ENCODE measurements around the gene RAB3D. TPM values are rescaled to one million over a fixed set of nuclear protein-coding genes. Genes with fewer than 3 reads are reported as not detected.

The RAB3D gene
- total and polyA plus RNA-seq, 4 donors: 16.0 to 73.2 (median 23.3) TPM

- Histone ChIP-seq H3K36me3 (ENCODE audit: control insufficient read depth in 4 of 4, insufficient read depth in 4 of 4, low read length in 4 of 4) (no peaks in the 10 kb centered on the region), H3K9me3 (ENCODE audit: control insufficient read depth in 4 of 4, insufficient read depth in 3 of 4, low read length in 3 of 4) (peaks cover 0 to 2% (median 0%) of the 10 kb centered on the region in 4 donors), H3K27ac (ENCODE audit: low read depth in 1 of 2, low read length in 1 of 2) (no peak overlapping the region), H3K4me3 (no peak overlapping the region), H3K9ac (ENCODE audit: insufficient read depth in 1 of 2, low read length in 2 of 2) (no peak overlapping the region), H3K27me3 (ENCODE audit: control insufficient read depth in 3 of 3, insufficient read depth in 3 of 3, low read length in 2 of 3) (peaks cover 0 to 7% (median 6%) of the 10 kb centered on the region in 3 donors), H3K4me1 (ENCODE audit: control insufficient read depth in 5 of 5, insufficient read depth in 5 of 5, low read length in 5 of 5) (peaks cover 0 to 23% (median 6%) of the 10 kb centered on the region in 5 donors)
- DNase-seq: no peak
- no peak for TF ChIP-seq CTCF (IDR thresholded peaks at IDR 0.05; ENCODE audit: control extremely low read depth, extremely low read depth)
- WGBS, 2 donors: 73 to 84% methylated on average over 5 of the region's 5 CpGs
- ATAC-seq (ENCODE audit: insufficient read depth, low FRiP score): no peak
These were observed 45.3 kb upstream of the RAB3D start for GRCh38 chr19:11384778-11385129.

- Histone ChIP-seq H3K9ac (ENCODE audit: insufficient read depth in 1 of 2, low read length in 2 of 2) (no peak overlapping the region), H3K4me3 (peak overlapping the region; percentile 33), H3K27ac (ENCODE audit: low read depth in 1 of 2, low read length in 1 of 2) (peak overlapping the region in 1 of 2 donors; percentile 30), H3K9me3 (ENCODE audit: control insufficient read depth in 4 of 4, insufficient read depth in 3 of 4, low read length in 3 of 4) (peaks cover 0 to 2% (median 0%) of the 10 kb centered on the region in 4 donors), H3K36me3 (ENCODE audit: control insufficient read depth in 4 of 4, insufficient read depth in 4 of 4, low read length in 4 of 4) (no peaks in the 10 kb centered on the region), H3K27me3 (ENCODE audit: control insufficient read depth in 3 of 3, insufficient read depth in 3 of 3, low read length in 2 of 3) (peaks cover 0 to 7% (median 6%) of the 10 kb centered on the region in 3 donors), H3K4me1 (ENCODE audit: control insufficient read depth in 5 of 5, insufficient read depth in 5 of 5, low read length in 5 of 5) (peaks cover 0 to 23% (median 6%) of the 10 kb centered on the region in 5 donors)
- 1 to 6% methylated on average over 9 of the region's 9 CpGs for WGBS, 2 donors
- peak in 1 of 3 donors; percentile 32 for DNase-seq
- ATAC-seq (ENCODE audit: insufficient read depth, low FRiP score): no peak
- no peak for TF ChIP-seq CTCF (IDR thresholded peaks at IDR 0.05; ENCODE audit: control extremely low read depth, extremely low read depth)
These were observed 44.2 kb upstream of the RAB3D start for GRCh38 chr19:11383706-11384048.

- peak overlapping the region; percentile 10 for H3K4me3 ChIP-seq
- ATAC-seq (ENCODE audit: insufficient read depth, low FRiP score) (no peak), DNase-seq (peak; percentile 26 to 53 (median 47))
- no peak overlapping the region for H3K9ac ChIP-seq (ENCODE audit: insufficient read depth in 1 of 2, low read length in 2 of 2)
- H3K9me3 ChIP-seq (ENCODE audit: control insufficient read depth in 4 of 4, insufficient read depth in 3 of 4, low read length in 3 of 4): peaks cover 0 to 2% (median 0%) of the 10 kb centered on the region in 4 donors
- H3K36me3 ChIP-seq (ENCODE audit: control insufficient read depth in 4 of 4, insufficient read depth in 4 of 4, low read length in 4 of 4): no peaks in the 10 kb centered on the region
- H3K4me1 ChIP-seq (ENCODE audit: control insufficient read depth in 5 of 5, insufficient read depth in 5 of 5, low read length in 5 of 5): peaks cover 0 to 23% (median 6%) of the 10 kb centered on the region in 5 donors
- 1% methylated on average over 60 to 65 of the region's 65 CpGs for WGBS, 2 donors
- H3K27me3 ChIP-seq (ENCODE audit: control insufficient read depth in 3 of 3, insufficient read depth in 3 of 3, low read length in 2 of 3): peaks cover 0 to 7% (median 6%) of the 10 kb centered on the region in 3 donors
- H3K27ac ChIP-seq (ENCODE audit: low read depth in 1 of 2, low read length in 1 of 2): peak overlapping the region in 1 of 2 donors; percentile 30
- TF ChIP-seq CTCF (IDR thresholded peaks at IDR 0.05; ENCODE audit: control extremely low read depth, extremely low read depth): peak; percentile 36
These were observed 43.6 kb upstream of the RAB3D start for GRCh38 chr19:11382898-11383705.

All from lung (tissue), 12 donors.